ENCODE results near the gene CPXM2.

Gene CPXM2

GRCh38 chr10:123868038-123869019 is 23.3 kb downstream of the CPXM2 start:
- DNase-seq, result no peak

DNA sequence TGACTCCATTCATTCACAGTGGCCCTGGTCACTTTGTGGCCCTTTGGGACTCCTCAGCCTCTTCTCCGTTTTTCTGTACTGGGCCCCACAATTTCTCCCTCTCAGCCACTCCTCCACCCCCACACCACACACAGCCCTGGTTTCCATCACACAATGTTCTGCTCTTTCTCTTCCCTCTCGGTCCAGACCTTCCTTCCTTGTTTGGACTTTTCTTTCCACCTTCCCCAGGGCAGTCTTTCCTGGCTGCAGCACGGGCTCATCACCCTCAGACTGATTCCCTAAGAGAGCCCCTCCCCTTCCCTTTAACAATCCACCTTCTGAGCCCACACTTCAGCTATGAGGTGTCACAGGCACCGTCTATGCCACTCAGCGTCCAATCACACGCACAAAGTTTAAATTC is 25.7 kb downstream of the CPXM2 start:
- DNase-seq, result no peak

DNA sequence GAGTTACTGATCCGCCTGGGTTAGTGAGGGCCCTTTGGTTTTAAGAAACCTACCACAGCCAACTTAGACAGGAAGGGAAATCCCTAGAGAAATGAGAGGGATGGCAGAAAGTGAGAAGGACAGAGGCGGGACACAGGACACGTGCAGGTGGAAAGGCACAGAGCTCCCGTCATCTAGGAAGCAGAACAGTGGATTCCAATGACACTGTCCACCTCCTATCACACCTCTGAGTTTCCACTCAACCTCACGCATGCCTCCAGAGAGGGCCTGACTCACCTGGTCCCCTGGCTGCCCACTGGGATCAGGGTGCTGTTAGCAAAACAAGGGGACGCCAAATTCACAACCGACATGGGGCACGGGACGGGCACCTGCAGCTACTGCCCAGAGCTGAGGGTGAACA is 26.3 kb downstream of the CPXM2 start:
- no peak for DNase-seq

DNA sequence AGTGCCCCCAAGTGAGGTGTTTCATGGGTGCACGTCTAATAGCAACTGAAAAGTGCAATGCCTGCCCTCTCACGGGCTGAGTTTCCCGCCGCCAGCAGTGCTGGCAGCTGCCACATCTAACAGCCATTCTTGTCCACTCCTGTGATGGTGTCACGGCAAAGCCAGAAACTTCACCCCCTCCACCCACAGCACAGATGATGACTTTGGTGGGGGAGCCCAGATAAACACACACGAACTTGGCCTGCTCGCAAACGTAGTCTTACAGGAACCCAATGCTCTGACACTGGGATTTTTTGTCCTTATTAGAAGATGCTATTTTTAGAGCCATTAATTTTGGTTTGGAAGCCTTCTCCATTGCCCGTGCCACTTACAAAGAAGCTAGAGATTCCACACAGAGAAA is 26.7 kb downstream of the CPXM2 start:
- no peak for DNase-seq

DNA sequence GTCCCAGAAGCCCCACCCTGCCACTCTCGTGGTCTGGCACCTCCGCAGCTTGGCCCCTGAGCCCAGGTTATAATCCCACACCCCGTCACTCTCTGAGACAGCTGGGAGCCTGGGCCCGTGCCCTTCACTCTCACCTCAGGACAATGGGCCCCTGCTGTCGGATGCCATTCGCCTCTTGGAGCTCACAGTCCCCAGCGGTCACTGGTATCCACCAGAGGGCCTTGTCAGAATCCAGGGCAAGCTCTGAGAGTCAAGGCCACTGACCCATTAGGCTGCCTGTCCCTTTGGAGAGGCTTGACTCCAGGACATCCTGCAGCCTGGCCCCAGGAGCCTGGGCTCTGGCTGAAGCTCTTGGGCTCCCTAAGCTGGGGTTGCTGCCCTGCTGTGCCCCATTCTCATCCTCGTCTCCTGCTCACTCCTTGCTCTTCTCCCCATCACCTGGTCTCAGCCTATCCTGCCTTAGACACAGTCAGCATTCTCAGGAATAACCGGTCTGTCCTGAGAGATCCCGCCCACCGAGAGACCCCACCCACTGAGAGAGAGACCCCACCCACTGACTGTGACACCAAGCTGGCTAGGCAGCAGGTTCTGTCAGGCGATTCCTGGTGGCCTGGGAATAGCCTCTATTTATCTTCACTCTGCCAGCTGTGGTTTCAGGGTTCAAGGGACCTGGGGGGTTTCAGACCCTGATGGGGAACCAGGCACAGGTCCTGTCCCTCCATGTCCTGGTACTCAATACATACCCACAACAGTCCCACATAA is 27.7 kb downstream of the CPXM2 start:
- DNase-seq, result no peak

- no peak for DNase-seq
These were observed 28.4 kb downstream of the CPXM2 start for GRCh38 chr10:123863183-123863575.

DNA sequence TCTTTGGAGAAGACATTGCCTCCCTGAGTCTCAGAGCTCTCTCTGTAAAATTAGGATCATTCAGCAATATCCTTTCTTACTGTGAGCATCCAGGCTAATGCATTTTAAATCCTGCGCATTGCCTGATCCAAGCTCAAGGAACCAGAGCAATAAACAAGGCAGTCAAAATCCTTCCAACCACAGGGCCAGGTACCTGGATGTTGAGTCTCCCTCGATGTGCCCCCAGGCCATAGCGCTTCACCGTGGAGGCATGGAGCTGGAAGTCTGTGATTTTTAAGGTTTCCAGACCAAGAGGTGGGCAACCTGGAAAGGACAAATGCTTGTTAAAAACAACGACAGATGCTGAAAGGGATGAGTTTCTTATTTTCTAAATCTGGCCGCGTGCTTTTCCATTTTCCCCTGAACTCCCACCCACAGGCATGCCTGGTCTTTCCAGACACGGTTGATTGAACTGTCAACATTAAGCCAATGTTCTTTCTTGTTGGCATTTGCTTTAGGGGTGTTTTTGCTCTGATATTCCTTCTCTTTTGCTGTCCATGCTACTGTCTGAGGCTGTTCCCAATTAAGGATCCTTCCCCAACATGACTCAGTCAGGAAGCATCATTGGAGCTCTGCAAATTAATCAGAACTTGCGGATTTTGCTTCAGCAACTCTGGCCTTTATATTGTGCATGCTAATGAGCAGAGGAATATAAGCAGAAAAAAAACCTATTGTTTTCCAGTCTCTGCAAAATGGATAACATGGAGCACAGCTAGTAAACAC is 29.0 kb downstream of the CPXM2 start:
- no peak for DNase-seq

DNA sequence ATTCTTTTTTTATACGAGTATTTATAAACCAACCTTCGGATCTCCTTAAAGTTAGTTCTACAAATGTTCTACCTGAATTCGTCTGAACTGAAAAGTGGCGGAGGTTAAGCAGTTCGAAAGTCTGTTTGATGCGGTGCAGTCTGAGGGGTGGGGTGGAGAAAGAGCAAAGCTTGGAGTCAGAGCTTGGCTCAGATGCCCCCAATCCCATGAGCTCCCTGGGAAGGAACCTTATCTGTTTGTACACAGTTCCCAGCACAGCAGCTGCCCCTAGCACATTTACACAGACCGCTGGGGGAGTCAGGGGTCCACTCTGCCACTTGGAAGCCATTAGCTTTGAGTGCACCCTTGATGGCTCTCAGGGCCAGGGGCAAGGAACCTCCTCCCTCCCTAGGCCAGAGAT is 30.8 kb downstream of the CPXM2 start:
- DNase-seq, result no peak

GRCh38 chr10:123860209-123860608 is 31.4 kb downstream of the CPXM2 start:
- no peak for DNase-seq

- DNase-seq, result no peak
These were observed 32.0 kb downstream of the CPXM2 start for GRCh38 chr10:123859653-123860050.

DNA sequence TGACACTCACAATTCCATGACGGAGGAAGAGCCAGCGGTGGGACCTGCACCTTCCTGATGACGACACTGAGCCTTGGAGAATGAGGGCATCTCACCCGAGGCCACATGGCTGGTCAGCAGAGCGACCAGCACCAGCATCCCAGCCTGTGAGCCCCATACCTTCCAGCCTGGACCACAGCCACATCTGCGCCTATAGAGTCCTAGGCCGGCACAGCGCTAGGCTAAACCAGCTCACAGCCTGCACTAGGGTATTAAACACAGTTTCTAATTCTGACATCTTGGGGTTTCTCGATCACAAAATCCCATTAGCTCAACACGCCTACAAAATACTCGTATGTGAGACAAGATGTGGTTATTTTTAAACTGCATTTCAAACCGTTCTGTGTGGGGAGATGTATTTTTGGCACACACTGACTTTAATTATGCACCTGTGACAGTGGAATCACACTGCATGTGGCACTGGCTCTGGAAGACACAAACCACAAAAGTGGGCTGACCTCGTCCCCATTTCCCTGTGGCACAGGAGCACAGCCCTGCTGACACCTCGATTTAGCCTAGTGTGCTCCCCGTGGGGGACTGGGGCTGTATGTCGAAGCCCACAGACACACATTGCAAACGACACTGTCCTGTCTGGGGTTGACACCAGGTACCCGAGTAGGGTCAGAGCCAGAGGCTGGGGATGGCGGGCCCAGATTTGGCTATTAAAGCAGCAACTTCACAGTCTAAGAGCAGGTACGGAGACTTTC is 32.5 kb downstream of the CPXM2 start:
- DNase-seq, result no peak

- DNase-seq, result no peak
These were observed 33.4 kb downstream of the CPXM2 start for GRCh38 chr10:123858077-123858681.

GRCh38 chr10:123857616-123858015 is 34.0 kb downstream of the CPXM2 start:
- DNase-seq, result no peak

DNA sequence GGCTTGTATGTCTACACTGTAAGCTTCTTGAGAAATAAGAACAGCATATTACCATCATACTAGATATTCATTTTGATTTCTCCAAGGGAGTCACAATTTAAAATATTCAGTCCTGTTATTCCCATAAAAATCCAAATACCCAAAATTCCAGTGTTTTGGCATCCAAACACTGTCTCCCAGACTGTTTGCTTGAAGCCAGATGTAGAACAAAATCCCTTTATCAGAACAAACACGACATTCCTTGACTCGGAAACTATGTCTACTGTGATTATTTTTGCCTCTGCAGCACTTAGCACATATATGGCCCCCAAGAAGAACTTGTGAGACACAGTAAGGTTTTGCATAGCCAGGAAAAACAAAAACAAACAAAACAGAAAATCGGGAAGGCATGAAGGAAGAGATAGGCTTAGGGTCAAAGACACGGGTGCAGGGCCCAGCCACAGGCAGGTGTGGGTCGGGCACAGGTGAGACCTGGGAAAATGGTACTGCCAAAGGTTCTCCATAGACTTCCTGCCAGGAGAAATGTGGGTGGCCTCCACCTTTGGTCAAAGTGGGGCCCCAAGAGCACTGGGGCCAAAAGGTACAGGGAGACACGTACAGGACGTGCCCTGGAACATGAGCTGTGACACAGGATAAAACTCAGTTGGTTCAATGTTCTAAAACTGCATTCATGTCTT is 36.5 kb downstream of the CPXM2 start:
- no peak for DNase-seq

DNA sequence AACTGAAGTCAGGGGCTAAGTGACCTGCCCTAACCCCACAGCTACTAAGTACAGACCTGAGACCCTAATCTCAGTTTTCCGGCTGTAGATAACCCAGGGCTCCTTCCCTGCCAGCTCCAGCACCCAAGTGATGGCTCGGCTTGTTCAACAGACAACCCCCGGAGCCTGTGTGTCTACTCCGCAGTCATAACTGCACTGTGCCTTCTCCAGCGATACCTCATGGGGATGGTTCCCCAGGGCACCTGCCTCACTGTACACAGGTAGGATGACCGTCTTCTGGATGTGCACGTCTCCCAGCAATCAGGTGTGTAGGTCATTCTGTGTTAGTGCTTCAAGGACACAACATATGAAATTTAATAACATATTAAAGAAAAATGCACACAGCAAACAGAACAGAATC is 37.1 kb downstream of the CPXM2 start:
- no peak for DNase-seq

DNA sequence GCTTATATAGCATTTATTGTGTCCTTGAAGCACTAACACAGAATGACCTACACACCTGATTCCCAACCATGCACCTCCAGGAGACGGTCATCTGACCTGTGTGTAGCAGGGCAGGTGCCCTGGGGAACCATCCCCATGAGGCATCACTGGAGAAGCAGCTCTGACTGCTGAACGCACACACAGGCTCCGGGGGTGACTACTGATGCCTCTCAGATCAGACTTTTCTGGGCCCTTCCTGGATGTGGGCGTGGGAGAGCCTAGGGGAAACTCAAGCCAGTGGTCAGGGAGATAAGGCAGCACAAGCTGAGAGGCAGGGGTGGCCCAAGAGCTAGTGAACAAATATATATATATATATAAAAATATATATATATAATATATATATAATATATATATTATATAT is 37.6 kb downstream of the CPXM2 start:
- no peak for DNase-seq

DNA sequence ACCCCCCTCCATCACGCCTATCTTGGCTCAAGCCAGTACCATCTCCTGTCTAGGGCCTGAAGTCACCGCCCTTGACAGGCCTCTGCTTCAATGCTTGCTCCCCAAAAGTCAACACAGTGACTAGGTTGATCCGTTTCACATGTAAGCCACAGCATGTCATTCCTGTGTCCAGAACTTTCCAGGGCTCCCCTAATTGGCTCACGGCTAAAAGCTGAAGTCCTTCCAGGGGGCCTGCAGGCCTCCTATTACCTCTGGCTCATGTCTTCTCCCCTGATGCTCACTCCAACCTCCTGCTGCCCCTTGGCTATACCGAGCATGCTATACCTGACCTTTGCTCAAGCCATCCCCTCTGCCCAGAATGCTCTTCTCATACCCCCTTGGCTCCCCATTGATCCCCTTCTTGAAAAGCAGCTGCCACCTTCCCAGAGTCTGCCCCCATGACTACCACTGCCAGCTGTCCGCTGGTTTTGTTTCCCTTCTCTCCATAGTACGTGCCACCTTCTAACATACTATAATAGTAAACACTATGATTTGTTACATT is 39.1 kb downstream of the CPXM2 start:
- DNase-seq, result no peak

DNA sequence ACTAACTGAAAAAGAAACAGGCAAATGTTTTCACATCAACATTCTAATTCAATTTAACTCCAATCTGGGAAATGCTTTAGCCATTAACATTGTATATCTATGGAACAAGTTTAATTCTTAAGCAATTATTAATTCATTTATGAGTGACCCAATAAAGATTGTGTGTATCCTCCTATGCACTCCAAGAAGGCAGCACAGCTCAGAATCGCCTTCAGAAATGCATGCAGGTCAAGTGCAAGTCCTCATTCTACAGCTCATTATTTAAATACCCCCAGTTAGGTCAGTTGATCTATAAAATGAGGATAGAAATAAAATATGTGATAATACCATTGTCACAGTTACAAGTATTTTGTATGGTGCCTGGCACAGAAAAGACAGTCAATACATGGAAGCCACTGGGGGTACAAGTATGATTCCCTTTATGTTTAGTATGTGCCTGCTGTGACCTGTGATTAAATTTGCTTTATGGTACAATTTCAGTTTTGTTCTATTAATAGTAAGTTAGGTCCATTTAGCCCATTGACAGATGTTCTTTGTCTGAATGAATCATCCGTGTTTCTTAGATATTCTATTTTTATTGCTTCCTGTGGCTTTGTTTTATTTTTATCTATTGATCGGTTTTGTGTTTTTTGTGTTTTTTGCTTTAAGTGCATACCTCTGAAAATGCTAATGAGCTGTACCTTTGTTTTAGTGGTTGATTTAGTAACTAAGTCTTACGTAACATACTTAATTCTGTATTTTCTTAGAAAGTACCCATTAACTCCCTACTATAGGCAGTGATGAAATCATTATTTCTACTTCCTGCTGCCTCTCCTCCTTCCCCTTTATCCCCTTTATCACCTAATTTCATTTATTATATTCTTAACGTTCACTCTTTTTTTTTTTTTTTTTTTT is 42.8 kb downstream of the CPXM2 start:
- no peak for DNase-seq

- DNase-seq, result no peak
These were observed 43.7 kb downstream of the CPXM2 start for GRCh38 chr10:123847686-123848432.

Data from activated CD8-positive, alpha-beta memory T cell treated with anti-CD3 and anti-CD28 coated beads for 24 hours (primary cell).